Stomach (tissue), 9 donors: ENCODE measurements around the gene KHDRBS2. TPM values are rescaled to one million over a fixed set of nuclear protein-coding genes. Genes with fewer than 3 reads are reported as not detected.

Experiments used
- DNase-seq, 2 donors: peaks; one replicate each; pipeline versions ENCODE4 v3.0.0 to v3.0.0-alpha.2; 2013 to 2019
- H3K27ac ChIP-seq, 5 donors: fragments of 200-600 bp in 4 of 5; sonication (generic) in 4 of 5; one replicate each; pipeline ENCODE4 v1.5.1; 2013 to 2019; ENCODE audit warnings: mild to moderate bottlenecking in 1 of 5, moderate library complexity in 1 of 5
- H3K27me3 ChIP-seq, 3 donors: fragments of 200-600 bp; sonication (generic); one replicate each; pipeline ENCODE4 v1.5.1; 2017 to 2019; ENCODE audit warnings: mixed run types in 1 of 3
- H3K36me3 ChIP-seq, 4 donors: fragments of 200-600 bp; sonication (generic); 1 replicate in 3 of 4; 2 replicates in 1 of 4; pipeline ENCODE4 v1.5.1; 2016 to 2019
- H3K4me1 ChIP-seq, 4 donors: fragments of 200-600 bp; sonication (generic); one replicate each; pipeline ENCODE4 v1.5.1; 2016 to 2019
- H3K4me3 ChIP-seq, 4 donors: fragments of 200-600 bp; sonication (generic) in 3 of 4; one replicate each; pipeline ENCODE4 v1.5.1; 2016 to 2019; ENCODE audit warnings: mild to moderate bottlenecking in 1 of 4
- H3K9me3 ChIP-seq, 4 donors: fragments of 200-600 bp; sonication (generic); one replicate each; pipeline ENCODE4 v1.5.1; 2016 to 2019
- EP300 ChIP-seq: sonication (generic); formaldehyde crosslinking; IDR thresholded peaks from one replicate; pipeline ENCODE4 v1.6.1; 2017; ENCODE audit warnings: antibody characterized with exemption
- POLR2A ChIP-seq, 4 donors: fragments of 450-650 bp; IDR thresholded peaks; one replicate each; pipeline ENCODE4 v1.6.1; 2016; ENCODE audit warnings: antibody characterized with exemption in 4 of 4, control low read depth in 2 of 4, mild to moderate bottlenecking in 1 of 4, moderate library complexity in 1 of 4
- POLR2AphosphoS5 ChIP-seq, 3 donors: sonication (generic); formaldehyde crosslinking; IDR thresholded peaks; one replicate each; pipeline ENCODE4 v1.6.1; 2016; ENCODE audit warnings: antibody characterized with exemption in 3 of 3
- WGBS, 5 donors: extraction: QIAGEN DNeasy Blood & Tissue Kit in 3 of 5; methylation state at CpG; one replicate each; pipeline versions ENCODE4 v1.1.5 to v1.1.7; 2013 to 2018; 5-methylcytosine and 5-hydroxymethylcytosine counted together
- intact Hi-C: fragments of 100-400 bp; cut with DNase I; formaldehyde crosslinking; loops from one replicate; pipeline ENCODE4 v1.15.1; 2023; ENCODE audit warnings: low total_unique reads
- polyA plus RNA-seq, 3 donors: library from polyadenylated mRNA; stranded (reverse); fragments of 200-250 nt; gene quantifications; one replicate each; pipeline ENCODE4 v1.2.3, GENCODE V29; 2013
- total RNA-seq, 5 donors: library from RNA; depleted of rRNA; stranded (reverse); fragments of >200 nt; gene quantifications; one replicate each; pipeline versions ENCODE4 v1.1.0 to v1.2.3, GENCODE V29; 2014 to 2016
- TF ChIP-seq, protein P1 (sequence below), 7 experiments: fragments of 450-650 bp in 4 of 7; fragments of 200-600 bp in 3 of 7; sonication (generic) in 3 of 7; IDR thresholded peaks; one replicate each; pipeline ENCODE4 v1.5.1; 2016 to 2019; ENCODE audit warnings: antibody characterized with exemption in 7 of 7, control low read depth in 2 of 7, mild to moderate bottlenecking in 1 of 7
- donor health status: healthy with polysubstance abuse.
- donor health status: Bipolar disorder and iron deficiency.
- donor health status: healthy.

Gene KHDRBS2
- total and polyA plus RNA-seq, 8 donors: 0.45 to 0.87 (median 0.73) TPM; not detected in 5

DNA sequence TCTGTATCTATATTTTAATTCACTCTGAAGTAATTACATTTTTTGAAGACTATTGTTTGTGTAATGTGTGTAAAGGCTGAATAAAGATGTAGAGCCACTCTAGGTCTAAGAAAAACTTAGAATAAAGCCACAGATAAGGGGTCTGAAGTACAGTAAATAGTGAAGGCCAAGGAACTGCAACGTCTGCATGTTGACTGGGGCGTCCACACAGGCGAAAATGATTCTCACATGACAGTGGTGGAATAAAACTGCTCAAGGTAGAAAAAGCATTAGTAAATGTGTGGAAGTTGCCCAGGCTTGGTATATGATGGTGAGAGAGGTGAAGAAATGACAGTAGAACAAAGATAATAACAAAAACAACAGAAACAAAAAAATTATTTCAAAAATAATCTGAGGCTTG lies 196.2 kb downstream of the KHDRBS2 start:
- TF ChIP-seq EP300 (no peak), POLR2AphosphoS5 (IDR thresholded peaks at IDR 0.05) (no peak), POLR2A (IDR thresholded peaks at IDR 0.05) (no peak)
- TF ChIP-seq, protein P1, sequence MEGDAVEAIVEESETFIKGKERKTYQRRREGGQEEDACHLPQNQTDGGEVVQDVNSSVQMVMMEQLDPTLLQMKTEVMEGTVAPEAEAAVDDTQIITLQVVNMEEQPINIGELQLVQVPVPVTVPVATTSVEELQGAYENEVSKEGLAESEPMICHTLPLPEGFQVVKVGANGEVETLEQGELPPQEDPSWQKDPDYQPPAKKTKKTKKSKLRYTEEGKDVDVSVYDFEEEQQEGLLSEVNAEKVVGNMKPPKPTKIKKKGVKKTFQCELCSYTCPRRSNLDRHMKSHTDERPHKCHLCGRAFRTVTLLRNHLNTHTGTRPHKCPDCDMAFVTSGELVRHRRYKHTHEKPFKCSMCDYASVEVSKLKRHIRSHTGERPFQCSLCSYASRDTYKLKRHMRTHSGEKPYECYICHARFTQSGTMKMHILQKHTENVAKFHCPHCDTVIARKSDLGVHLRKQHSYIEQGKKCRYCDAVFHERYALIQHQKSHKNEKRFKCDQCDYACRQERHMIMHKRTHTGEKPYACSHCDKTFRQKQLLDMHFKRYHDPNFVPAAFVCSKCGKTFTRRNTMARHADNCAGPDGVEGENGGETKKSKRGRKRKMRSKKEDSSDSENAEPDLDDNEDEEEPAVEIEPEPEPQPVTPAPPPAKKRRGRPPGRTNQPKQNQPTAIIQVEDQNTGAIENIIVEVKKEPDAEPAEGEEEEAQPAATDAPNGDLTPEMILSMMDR (IDR thresholded peaks at IDR 0.05): no peak
- Histone ChIP-seq H3K27me3 (no peaks in the 10 kb centered on the region), H3K4me3 (no peak overlapping the region), H3K4me1 (no peaks in the 10 kb centered on the region), H3K9me3 (peaks cover 0 to 3% (median 0%) of the 10 kb centered on the region in 4 donors), H3K27ac (no peak overlapping the region), H3K36me3 (no peaks in the 10 kb centered on the region)
- WGBS, 5 donors: 54 to 75% (median 68%) methylated on average over 3 of the region's 3 CpGs
- intact Hi-C loops: no loop called here
- DNase-seq: no peak

DNA sequence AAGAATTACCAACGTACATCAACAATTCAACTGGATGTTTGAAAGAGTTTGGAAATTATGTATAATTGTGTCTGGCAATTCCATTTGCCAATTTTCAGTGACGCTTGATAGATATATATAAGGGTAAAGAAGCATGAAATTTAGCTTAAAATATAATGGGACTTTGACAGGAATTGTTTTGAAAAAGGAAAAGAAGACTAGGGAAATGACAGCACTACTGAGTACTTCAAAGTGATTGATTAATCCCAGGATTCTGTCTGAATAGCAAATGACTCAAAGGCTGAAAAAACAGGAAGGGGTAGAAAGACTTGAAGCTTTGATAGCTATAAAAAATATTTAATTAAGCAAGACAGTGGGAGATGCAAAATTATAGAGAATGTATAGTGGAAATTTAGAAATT lies 200.0 kb downstream of the KHDRBS2 start:
- intact Hi-C loops: no loop called here
- WGBS, 5 donors: 19 to 47% (median 20%) methylated on average over 2 of the region's 2 CpGs
- TF ChIP-seq EP300 (no peak), POLR2AphosphoS5 (IDR thresholded peaks at IDR 0.05) (no peak), POLR2A (IDR thresholded peaks at IDR 0.05) (no peak)
- TF ChIP-seq, protein P1 (IDR thresholded peaks at IDR 0.05): no peak
- peaks cover 0 to 9% (median 4%) of the 10 kb centered on the region in 4 donors for H3K9me3 ChIP-seq
- no peaks in the 10 kb centered on the region for H3K27me3 ChIP-seq
- DNase-seq: no peak
- H3K4me3 ChIP-seq: no peak overlapping the region
- no peaks in the 10 kb centered on the region for H3K36me3 ChIP-seq
- H3K4me1 ChIP-seq: no peaks in the 10 kb centered on the region
- H3K27ac ChIP-seq: no peak overlapping the region

DNA sequence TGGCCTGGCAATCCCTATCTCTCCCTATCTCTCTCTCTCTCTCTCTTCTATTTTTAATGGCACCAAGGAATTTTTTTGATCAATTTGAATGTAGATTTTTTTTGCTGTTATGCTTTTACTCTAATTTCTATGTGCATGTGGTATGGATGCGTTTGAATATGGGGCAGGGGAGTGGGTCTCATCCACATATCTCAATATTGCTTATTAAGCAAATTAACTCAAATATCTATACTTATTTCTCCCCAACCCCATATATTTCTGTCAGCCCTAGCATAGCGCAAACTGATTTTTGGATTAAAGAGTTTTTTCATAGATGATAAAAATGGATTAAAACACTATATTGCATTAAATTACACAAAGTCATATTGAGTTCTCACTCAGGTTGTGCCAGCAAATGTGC lies 210.2 kb downstream of the KHDRBS2 start:
- no peaks in the 10 kb centered on the region for H3K36me3 ChIP-seq
- no peak overlapping the region for H3K4me3 ChIP-seq
- intact Hi-C loops: no loop called here
- 77 to 98% (median 89%) methylated on average over 2 of the region's 2 CpGs for WGBS, 5 donors
- no peak for DNase-seq
- H3K4me1 ChIP-seq: no peaks in the 10 kb centered on the region
- H3K9me3 ChIP-seq: peaks cover 0 to 1% (median under 1%) of the 10 kb centered on the region in 4 donors
- H3K27me3 ChIP-seq: no peaks in the 10 kb centered on the region
- no peak overlapping the region for H3K27ac ChIP-seq
- no peak for TF ChIP-seq POLR2AphosphoS5 (IDR thresholded peaks at IDR 0.05)
- TF ChIP-seq, protein P1 (IDR thresholded peaks at IDR 0.05): no peak
- TF ChIP-seq EP300: no peak
- TF ChIP-seq POLR2A (IDR thresholded peaks at IDR 0.05): no peak

DNA sequence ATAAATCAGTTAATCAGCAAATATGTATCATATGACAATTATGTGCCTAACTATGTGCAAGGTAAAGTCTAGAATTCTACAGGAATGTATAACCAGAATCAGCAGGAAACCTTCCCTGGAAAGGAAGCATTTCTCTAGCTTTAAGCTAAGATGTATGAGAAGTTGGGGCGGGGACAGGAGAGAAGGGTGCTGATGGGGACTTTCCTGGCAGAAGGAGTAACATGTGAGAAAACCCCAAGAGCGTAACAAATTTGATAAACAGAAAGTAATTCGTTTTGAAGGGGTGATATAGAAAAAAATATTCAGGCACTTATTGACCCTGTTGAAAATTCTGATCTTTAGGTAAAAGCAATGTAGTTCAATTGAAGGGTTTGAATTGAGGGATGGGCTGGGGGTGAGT lies 226.1 kb downstream of the KHDRBS2 start:
- no peaks in the 10 kb centered on the region for H3K36me3 ChIP-seq
- DNase-seq: no peak
- WGBS, 5 donors: 76 to 85% (median 83%) methylated on average over 3 of the region's 3 CpGs
- H3K27ac ChIP-seq: no peak overlapping the region
- H3K9me3 ChIP-seq: no peaks in the 10 kb centered on the region
- TF ChIP-seq, protein P1 (IDR thresholded peaks at IDR 0.05): no peak
- no peak for TF ChIP-seq POLR2A (IDR thresholded peaks at IDR 0.05)
- no peak for TF ChIP-seq POLR2AphosphoS5 (IDR thresholded peaks at IDR 0.05)
- TF ChIP-seq EP300: no peak
- no peak overlapping the region for H3K4me3 ChIP-seq
- no peaks in the 10 kb centered on the region for H3K4me1 ChIP-seq
- intact Hi-C loops: no loop called here
- H3K27me3 ChIP-seq: no peaks in the 10 kb centered on the region
